ENCODE results near the gene TNFSF4. TPM values are rescaled to one million over a fixed set of nuclear protein-coding genes. Genes with fewer than 3 reads are reported as not detected.

Gene TNFSF4
- total and polyA plus RNA-seq, 2 of the 4 experiments (the other 2 are of a cell fraction) = 13.4 to 19.7 TPM

DNA sequence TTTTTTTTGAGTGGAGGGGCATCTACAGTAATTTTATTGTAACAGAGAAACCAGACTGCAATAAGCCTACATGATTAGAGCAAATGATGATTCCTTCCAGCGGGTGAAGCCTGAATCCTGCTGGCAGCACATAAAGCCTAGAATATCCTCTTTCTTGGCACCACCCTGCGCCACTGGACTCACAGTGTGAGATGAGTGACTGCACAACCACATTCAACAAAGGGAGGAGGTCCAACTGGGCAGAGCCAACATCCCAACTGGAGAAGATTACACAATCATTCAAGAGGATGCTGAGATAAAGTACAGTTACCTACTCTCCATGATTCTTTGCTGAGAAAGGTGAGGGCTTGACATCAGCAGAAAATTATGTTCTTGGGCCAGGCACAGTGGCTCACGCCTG is 67.4 kb downstream of the TNFSF4 start:
- ATAC-seq (ENCODE audit: low read depth) = no peak
- dilution Hi-C loops (cut with HindIII; ENCODE audit: low sequenced_read_pairs, unreplicated experiment) = no loop called here
- BruUV-seq (replicated peaks) = no TSS peak

More for the DNA sequence above, 67.4 kb downstream of the TNFSF4 start:
- Histone ChIP-seq H3K18ac (ENCODE audit: low read depth, low read length) (no peak overlapping the region), H3K14ac (replicated peaks; ENCODE audit: low read depth, low read length) (no peak overlapping the region), H2BK20ac (ENCODE audit: low read depth, low read length) (no peak overlapping the region), H3K4me2 (ENCODE audit: low read depth, low read length) (no peak overlapping the region), H2BK5ac (ENCODE audit: low read depth, low read length, poor library complexity, severe bottlenecking) (no peak overlapping the region), H4K91ac (ENCODE audit: insufficient read depth, low read depth, low read length) (no peak overlapping the region), H3K56ac (ENCODE audit: extremely low read depth, insufficient read depth, low read length) (no peak overlapping the region), H3K27ac (ENCODE audit: insufficient read depth, low read length) (no peak overlapping the region), H2AK9ac (replicated peaks; ENCODE audit: low read depth, low read length, poor library complexity) (no peak overlapping the region), H3K27me3 (ENCODE audit: control insufficient read depth, insufficient read depth, low read length) (no peaks in the 10 kb centered on the region), H4K20me1 (ENCODE audit: insufficient read depth, low read length) (no peaks in the 10 kb centered on the region), H3K23ac (ENCODE audit: low read depth, low read length) (no peak overlapping the region), H3K9me3 (ENCODE audit: control insufficient read depth, insufficient read depth, low read length) (no peaks in the 10 kb centered on the region), H4K8ac (ENCODE audit: low read depth in 2 of 2, low read length in 2 of 2) (no peak overlapping the region), H2AFZ (replicated peaks; ENCODE audit: low read length, poor library complexity) (no peak overlapping the region), H3K36me3 (ENCODE audit: control insufficient read depth, insufficient read depth, low read length) (no peaks in the 10 kb centered on the region), H4K5ac (ENCODE audit: low read depth, low read length) (no peak overlapping the region), H2BK15ac (ENCODE audit: low read depth, low read length) (no peak overlapping the region; the same call in 2 of the 3 replicates), H3K9ac (ENCODE audit: low read depth, low read length) (no peak overlapping the region), H3K79me1 (ENCODE audit: low read depth in 1 of 2, low read length in 2 of 2) (no peaks in the 10 kb centered on the region), H3K4me1 (ENCODE audit: control insufficient read depth, insufficient read depth, low read length) (no peaks in the 10 kb centered on the region; the same call in 1 of the 2 replicates), H3K4me3 (ENCODE audit: insufficient read depth, low read depth, low read length) (no peak overlapping the region), H2BK120ac (ENCODE audit: low read depth, low read length) (no peak overlapping the region), H3K4ac (ENCODE audit: low read depth, low read length) (no peak overlapping the region), H2AK5ac (ENCODE audit: low read depth, low read length) (no peak overlapping the region), H3K9me1 (ENCODE audit: insufficient read depth, low read length) (0 out of 2 replicates have a peak, but pooled peaks cover 2% of the 10 kb centered on the region)
- WGBS, 2 experiments (ENCODE audit: extremely low coverage in 2 of 2, insufficient read length in 1 of 2) = no CpG with 5 or more reads among the region's 3 CpGs
- POLR2A ChIA-PET (ENCODE audit: unreplicated experiment) = no interaction called here
- intact Hi-C loops (cut with micrococcal nuclease) (no loop called here), in situ Hi-C loops (cut with MboI; ENCODE audit: low sequenced_read_pairs) (no loop called here)
- TF ChIP-seq, protein P1, sequence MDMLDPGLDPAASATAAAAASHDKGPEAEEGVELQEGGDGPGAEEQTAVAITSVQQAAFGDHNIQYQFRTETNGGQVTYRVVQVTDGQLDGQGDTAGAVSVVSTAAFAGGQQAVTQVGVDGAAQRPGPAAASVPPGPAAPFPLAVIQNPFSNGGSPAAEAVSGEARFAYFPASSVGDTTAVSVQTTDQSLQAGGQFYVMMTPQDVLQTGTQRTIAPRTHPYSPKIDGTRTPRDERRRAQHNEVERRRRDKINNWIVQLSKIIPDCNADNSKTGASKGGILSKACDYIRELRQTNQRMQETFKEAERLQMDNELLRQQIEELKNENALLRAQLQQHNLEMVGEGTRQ (IDR thresholded peaks at IDR 0.05; ENCODE audit: low read depth, low read length) = no peak
- TF ChIP-seq CTCF (conservative IDR thresholded peaks at IDR 0.05; ENCODE audit: low read depth, low read length) = no peak
- TF ChIP-seq RAD21 (IDR thresholded peaks at IDR 0.05; ENCODE audit: low read length) = no peak
- no peak for TF ChIP-seq MAZ (IDR thresholded peaks at IDR 0.05; ENCODE audit: borderline replicate concordance, low read depth, low read length)
- no peak for TF ChIP-seq POLR2A (IDR thresholded peaks at IDR 0.05; ENCODE audit: low read depth, low read length)
- TF ChIP-seq CEBPB (IDR thresholded peaks at IDR 0.05; ENCODE audit: low read depth, low read length) = 0 out of 2 replicates have a peak, but pooled peaks have one; percentile 48
- TF ChIP-seq MXI1 (IDR thresholded peaks at IDR 0.05; ENCODE audit: borderline replicate concordance, low read depth, low read length) = no peak
- no peak for DNase-seq
- CTCF ChIA-PET = no interaction called here
